22Rv1 (cell line): ENCODE data around the gene DPF3.

Experiments
- ZFX ChIP-seq: fragments of 450-650 bp; IDR thresholded peaks from 2 replicates; pipeline ENCODE4 v1.6.1; 2017; ENCODE audit warnings: antibody characterized with exemption, borderline replicate concordance
- TF ChIP-seq, protein P1 (sequence below): fragments of 450-650 bp; IDR thresholded peaks from 2 replicates; pipeline ENCODE4 v1.5.1; 2017; ENCODE audit warnings: mild to moderate bottlenecking

DNA sequence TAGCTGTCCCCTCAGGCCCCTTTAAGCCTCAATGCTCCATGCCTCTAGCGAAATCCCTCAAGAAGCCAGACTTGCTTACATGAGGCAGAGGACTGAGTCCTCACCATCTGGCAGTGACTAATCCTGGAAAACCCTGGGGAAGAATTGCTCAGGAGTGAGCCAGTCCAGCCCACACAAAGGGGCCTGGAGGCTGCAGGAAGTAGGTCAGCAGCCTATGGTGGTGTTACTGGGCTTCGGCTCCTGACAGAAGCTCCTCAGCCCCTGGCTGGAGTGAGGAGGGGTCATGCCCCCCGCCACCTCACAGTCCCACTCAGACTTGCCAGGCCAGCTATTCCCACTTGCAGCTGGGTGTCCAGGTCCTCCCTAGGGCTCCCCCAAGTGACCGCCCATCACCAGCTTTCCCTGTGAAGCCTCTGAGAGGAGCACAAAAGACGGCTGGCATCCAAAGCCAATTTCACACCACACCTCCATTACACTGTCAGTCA lies 250.5 kb downstream of the DPF3 start:
- no peak for TF ChIP-seq ZFX
- TF ChIP-seq, protein P1, sequence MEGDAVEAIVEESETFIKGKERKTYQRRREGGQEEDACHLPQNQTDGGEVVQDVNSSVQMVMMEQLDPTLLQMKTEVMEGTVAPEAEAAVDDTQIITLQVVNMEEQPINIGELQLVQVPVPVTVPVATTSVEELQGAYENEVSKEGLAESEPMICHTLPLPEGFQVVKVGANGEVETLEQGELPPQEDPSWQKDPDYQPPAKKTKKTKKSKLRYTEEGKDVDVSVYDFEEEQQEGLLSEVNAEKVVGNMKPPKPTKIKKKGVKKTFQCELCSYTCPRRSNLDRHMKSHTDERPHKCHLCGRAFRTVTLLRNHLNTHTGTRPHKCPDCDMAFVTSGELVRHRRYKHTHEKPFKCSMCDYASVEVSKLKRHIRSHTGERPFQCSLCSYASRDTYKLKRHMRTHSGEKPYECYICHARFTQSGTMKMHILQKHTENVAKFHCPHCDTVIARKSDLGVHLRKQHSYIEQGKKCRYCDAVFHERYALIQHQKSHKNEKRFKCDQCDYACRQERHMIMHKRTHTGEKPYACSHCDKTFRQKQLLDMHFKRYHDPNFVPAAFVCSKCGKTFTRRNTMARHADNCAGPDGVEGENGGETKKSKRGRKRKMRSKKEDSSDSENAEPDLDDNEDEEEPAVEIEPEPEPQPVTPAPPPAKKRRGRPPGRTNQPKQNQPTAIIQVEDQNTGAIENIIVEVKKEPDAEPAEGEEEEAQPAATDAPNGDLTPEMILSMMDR: no peak
